SIG-M5 treated with dmso at 0.1 percent for 504 hours (cell line): Measurements from ENCODE around the gene BLVRB.
"Not testable (repeated sequence)": the region's sequence is repeated elsewhere in the genome, so short reads cannot be mapped to it uniquely, and the experiment has no call there.

ENCODE experiments used
- DNase-seq: peaks from one replicate; lab custom pipeline; 2025; ENCODE audit not compliant: unreplicated experiment; lab: John Stamatoyannopoulos, UW

BLVRB gene

DNA sequence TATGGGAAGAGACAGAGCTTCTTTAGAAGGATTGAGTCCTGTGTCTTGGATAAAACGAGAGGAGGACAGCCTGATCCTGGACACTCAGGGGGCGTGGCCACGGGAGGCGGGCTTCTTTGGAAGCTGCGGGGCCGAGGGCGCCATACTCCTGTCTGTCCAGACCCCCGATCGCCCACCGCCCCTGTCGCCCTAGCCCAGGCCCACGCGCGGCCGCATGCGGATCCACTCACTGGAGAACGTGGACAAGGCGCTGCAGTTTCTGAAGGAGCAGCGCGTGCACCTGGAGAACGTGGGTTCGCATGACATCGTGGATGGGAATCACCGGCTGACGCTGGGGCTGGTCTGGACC, 24.3 kb upstream of the BLVRB start:
- no peak for DNase-seq

DNA sequence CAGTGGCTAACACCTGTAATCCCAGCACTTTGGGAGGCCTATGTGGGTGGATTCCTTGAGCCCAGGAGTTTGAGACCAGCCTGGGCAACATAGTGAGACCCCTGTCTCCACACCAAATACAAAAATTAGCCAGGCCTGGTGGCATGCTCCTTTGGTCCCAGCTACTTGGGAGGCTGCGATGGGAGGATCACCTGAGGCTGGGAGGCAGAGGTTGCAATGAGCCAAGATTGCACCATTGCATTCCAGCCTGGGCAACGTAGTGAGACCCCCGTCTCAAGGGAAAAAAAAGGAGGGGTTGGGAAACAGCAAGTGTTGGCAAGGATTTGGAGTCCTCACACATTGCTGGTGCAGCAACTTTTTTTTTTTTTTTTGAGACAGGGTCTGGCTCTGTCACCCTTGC, 20.5 kb upstream of the BLVRB start:
- DNase-seq = no peak

DNA sequence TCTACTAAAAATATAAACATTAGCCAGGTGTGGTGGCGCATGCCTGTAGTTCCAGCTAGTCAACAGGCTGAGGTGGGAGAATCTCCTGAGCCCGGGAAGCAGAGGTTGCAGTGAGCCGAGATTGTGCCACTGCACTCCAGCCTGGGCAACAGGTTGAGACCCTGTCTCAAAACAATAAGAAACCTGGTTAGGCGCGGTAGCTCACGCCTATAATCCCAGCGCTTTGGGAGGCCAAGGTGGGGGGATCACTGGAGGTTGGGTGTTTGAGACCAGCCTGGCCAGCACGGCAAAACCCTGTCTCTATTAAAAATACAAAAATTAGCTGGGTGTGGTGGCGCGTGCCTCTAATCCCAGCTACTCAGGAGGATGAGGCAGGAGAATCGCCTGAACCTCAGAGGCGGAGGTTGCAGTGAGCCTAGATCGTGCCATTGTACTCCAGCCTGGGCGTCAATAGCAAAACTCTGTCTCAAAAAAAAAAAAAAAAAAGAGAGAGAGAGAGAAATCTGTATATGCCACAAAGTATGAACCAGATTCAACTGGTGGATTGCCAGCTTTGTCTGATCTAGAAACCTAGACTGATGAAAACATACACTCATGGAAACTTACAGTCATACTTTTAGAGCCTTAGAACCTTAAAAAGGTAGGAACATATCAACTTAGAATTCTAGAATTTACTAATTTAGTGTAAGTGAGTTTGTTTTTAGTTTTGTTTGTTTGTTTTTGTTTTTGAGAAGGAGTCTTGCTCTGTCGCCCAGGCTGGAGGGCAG, 10.5 kb upstream of the BLVRB start:
- DNase-seq = not testable (repeated sequence)

DNA sequence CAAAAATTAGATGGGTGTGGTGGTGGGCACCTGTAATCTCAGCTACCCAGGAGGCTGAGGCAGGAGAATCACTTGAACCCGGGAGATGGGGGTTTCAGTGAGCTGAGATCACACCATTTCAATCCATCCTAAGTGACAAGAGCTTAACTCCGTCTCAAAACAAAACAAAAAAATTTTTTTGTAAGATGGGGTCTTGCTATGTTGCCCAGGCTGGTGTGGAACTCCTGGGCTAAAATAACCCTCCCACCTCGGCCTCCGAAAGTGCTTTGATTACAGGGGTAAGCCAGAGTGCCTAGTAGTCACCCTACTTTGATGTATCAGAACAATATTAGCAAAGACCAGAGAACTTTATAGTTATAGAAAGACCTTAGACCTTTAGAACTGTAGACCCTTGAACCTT, 9.2 kb upstream of the BLVRB start:
- DNase-seq = no peak

DNA sequence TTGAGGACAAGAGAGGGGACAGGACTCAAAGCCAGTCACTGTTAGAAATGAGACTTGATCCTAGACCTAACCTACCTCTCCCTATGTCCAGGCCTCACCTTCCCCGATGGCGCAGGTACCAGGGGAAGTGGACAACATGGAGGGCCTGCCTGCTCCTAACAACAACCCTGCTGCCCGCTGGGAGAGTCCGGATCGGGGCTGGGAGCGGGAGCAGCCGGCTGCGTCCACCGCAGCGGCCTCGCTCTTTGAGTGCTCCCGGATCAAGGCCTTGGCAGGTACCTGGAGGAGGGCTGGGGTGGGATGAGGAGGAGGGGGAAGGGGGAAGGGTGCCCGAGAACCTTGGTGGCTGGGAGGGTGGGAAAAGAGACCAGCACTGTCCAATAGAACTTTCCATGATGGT, 7.0 kb upstream of the BLVRB start:
- no peak for DNase-seq

DNA sequence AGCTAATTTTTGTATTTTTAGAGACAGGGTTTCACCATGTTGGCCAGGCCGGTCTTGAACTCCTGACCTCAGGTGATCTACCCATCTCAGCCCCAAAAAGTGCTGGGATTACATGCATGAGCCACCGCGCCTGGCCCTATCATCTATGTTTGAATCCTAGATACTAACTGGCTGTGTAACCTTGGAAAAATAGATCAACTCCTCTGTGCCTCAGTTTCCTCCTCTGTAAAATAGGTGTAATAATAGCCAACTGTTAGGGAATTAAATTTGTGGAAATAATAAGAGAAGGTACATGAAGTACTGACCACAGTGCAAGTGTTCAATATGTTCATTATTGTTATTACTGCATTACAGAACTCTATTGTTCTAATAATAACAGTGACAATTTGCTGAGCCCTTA, 5.6 kb upstream of the BLVRB start:
- no peak for DNase-seq

DNA sequence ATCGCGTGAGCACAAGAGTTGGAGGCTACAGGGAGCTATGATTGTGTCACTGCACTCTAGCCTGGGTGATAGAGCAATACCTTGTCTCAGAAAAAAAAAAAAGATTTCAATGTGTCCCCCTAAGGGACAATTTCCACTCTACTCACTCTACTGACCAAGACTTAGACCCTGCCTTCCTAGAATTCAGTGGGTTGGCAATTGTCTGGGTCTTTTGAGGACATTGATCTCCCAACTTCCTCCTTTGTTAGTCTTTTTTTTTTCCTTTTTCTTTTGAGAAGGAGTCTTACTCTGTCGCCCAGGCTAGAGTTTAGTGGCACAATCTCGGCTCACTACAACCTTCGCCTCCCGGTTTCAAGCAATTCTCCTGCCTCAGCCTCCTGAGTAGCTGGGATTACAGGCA, 3.5 kb upstream of the BLVRB start:
- peak; percentile 6 for DNase-seq

DNA sequence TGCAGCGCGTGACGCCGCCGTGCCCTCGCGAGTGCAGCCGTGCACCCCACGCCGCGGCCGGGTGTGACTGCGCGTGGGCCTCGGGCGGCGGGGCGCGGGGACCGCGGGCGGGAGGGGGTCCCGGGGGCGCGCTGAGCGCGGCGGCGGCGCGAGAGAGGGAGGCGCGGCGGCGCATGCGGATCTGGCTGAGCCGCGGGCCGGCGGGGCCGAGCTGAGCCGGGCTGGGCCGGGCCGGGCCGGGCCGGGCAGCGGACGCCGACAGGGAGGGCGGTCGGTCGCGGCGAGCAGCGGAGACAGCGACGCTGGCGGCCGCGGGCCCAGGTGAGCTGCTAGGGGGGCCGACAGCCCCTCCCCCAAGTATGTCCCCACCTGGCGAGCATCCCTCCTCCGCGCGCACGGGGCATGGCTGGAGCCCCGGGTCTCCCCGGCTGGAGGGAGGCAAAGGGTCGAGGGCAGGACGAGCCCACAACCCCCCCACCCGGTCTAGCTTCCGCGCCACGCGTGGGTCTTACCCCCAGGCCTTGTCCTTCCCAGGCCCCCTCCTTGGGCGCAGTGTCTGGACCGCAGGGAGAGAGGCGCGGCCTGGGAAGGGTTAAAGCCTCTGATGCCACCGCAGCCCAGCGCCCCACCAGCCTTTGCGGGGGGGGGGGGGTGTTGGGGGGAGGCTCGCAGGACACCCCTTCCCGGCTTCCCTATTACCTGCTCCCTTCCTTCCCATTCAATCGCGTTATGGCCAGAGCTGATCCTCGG, 1.6 kb upstream of the BLVRB start, which contains the start of gene SPTBN4:
TSS of gene SPTBN4 (plus strand) at position 17 of the 750 bp plus-strand sequence. CDS start 5,621 bp downstream, outside the sequence.
- DNase-seq = no peak

DNA sequence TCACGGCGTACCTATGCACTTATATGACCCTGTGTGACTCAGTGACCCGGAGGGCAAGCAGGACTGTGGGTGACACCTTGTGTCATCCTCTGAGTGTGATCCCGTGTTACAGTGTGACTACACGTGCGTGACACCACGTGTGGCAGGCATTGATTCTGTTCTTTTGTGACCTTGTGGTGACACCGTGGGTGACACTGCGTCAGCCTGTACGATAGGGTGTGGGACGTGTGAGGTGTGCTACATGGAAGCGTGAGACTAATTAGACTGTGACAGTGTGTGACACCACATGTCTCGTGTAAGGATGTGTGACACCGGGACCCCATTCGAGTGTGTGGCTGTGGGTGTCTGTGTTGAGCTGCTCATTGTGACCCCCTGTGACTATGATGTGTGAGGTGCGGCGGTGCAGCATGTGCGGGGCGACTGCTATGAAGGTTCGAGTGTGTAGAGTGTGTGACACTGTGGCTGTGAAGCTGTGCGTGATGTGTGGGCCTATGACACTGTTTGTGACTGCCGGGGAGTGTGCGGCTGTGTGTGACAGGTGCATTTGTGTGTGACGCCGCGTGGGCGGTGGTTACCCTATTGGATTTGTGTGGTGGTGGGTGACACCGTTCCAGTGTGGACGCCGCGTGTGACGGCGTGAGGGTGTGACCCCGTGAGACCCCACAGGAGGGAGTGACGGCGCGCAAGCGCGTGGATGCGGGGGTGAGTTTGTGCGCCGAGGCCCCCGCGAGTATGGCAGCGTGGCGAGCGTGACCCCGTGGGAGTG, 857 bp upstream of the BLVRB start:
- no peak for DNase-seq

DNA sequence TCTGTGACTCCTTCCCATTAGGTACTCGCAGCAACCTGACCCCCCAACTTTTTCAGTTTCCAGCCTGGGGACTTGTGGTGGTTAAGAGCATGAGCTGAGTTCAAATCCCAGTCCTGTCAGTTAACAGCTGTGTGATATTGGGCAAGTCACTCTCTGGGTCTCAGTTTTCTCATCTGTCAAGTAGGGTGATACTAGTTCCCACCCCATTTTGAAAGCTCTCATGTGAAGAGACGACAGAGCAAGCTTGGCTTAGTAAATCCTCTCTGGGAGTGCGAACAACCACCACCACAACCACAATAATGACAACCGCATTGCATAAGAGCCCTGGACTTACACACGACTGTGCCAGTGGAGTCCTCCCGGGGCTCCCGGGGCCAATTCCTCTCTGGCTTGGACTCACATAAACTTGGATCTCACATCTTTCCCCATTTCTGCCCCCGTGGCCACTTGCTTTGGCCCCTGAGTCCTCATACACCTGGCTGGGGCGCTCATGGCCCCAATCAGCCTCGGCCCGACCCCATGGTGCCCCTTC, 454 bp downstream of the BLVRB start:
- DNase-seq = peak; percentile 93

DNA sequence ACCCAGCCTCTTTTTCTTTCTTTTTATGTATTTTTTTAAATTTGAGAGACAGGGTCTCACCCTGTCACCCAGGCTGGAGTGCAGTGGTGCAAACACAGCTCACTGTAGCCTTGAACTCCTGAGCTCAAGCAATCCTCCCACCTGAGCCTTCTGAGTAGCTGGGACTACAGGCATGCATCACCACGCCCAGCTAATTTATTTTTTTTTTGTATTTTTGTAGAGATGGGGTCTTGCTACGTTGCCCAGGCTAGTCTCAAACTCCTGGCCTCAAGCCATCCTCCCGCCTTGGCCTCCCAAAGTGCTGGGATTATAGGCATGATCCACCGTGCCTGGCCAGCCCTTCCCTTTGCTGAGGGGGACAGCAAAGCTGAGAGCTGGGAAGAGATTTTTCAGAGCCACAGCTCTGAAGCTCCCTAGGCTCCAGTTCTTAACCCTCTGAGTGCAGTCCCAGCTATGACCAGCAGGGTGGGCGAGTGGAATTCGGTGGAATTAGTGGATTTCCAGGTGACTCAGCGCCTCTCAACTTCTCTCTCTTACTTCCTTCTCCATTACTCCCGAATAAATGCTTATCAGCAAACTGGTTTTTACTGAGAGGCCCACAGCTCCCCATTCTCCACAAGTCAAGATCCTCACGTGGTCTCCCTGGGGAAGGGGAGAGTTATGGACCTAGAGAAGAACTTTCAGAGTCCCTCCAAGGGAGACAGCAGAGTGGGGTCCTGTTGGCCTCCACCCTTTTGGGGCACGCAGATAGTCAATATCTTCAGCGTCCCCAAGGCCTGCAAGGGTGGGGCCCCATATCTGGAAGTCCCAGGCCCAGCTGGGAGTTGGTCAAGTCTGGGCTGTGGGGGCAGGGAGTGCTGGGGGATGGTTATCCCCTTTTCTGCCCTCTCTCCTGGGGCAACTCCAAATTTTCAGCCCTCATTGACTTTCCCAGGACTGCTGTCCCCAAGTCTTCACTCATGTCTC, 1.2 kb downstream of the BLVRB start:
- peak; percentile 72 for DNase-seq

DNA sequence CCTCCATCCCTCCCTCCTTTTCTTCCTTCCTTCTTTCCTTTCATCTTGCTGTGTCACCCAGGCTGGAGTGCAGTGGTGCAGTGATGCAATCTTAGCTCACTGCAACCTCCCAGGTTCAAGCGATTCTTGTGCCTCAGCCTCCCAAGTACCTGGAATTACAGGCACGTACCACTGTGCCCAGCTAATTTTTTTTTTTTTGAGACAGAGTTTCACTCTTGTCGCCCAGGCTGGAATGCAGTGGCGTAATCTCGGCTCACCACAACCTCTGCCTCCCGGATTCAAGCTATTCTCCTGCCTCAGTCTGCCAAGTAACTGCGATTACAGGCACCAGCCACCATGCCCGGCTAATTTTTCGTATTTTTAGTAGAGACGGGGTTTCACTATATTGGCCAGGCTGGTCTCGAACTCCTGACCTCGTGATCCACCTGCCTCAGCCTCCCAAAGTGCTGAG, 1.9 kb downstream of the BLVRB start:
- not testable (repeated sequence) for DNase-seq

DNA sequence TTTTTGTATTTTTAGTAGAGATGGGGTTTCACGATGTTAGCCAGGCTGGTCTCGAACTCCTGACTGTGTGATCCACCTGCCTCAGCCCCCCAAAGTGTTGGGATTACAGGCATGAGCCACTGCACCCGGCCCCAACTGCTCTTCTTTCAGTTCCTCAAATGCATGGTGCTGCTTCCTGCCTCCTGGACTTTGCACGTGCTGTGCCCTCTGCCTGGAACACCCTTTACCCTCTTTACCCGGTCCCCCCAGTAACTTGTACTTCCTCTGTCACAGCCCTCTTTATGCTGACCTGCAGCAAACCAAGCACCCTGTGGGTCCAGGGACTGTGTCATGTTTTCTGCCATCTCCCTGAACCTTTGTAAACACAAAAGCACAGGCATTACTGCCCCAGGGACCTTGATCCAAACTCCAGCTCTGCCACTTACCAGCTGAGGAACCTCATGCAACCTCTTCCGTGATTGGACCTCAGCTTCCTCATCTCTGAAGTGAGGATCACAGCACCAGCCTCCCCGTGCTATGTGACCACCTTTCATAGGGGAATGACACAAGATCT, 3.8 kb downstream of the BLVRB start:
- DNase-seq = peak; percentile 87

DNA sequence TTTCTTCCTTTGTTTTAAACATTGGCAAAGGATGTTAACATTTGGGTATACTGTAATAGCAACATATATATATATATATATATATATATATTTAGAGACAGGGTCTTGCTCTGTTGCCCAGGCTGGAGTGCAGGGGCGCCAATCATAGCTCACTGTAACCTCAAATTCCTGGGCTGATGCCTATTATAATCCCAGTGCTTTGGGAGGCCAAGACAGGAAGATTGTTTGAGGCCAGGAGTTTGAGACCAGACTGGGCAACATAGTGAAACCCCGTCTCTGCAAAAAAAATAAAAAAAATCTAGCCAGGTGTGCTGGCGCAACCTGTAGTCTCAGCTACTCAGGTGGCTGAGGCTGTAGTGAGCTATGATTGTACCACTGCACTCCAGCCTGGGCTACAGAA, 5.4 kb downstream of the BLVRB start:
- DNase-seq = no peak

DNA sequence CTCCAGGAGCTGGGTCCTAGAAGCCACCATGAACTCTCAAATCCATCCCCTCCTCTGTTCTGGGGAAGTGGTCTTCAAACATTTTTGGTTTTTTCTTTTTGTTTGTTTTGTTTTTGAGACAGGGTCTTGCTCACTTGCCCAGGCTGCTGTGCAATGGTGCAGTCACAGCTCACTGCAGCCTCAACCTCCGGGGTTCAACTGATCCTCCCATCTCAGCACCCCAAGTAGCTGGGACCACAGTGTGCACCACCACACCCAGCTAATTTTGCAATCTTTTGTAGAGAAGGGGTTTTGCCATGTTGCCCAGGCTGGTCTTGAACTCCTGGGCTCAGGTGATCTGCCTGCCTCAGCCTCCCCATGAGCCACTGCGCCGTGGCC, 7.0 kb downstream of the BLVRB start:
- DNase-seq = no peak

DNA sequence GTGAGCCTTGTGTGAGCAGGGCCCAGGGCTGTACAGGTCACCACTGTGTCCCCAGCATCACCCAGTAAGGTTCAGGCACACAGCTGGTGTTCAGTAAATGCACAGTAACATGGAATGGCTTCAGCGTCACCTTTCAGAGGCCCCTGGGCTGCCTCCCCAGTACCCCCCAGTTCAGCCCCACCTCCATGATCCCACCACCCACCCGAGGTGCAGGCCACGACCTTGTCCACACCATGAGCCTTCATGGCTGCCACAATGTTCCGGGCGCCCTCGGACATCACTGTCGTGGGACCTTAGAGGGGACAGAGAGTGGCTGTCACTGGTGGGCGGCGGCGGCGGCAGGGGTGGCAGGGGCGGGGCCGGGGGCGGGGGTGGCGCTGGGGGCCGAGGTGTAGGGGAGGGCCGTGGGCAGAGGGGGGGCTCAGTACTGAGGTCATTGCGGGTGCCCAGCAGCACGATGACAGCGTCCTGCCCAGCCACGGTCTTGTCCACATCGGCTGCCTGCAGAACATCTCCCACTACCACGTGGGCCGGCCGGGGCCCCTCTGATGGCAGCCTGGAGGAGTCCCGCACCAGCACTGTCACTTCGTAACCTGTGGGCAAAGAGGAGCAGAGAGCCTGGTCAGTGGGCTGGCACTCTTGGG, 7.5 kb downstream of the BLVRB start:
- no peak for DNase-seq

DNA sequence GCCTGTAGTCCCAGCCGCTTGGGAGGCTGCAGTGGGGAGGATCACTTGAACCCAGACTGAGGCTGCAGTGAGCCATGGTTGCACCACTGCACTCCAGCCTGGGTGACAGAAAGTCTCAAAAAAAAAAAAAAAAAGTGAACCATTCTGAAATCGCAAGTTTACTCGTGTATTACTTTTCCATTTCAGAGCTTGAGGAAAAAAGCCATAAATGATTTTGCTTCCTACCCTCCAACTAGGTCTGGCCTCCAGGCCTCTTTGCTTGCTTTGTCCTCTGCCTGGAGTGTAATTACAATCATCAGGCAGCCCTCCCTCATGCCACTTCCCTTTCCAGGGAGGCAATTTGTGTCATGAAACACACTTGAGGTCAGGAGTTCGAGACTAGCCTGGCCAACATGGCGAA, 8.5 kb downstream of the BLVRB start:
- no peak for DNase-seq

DNA sequence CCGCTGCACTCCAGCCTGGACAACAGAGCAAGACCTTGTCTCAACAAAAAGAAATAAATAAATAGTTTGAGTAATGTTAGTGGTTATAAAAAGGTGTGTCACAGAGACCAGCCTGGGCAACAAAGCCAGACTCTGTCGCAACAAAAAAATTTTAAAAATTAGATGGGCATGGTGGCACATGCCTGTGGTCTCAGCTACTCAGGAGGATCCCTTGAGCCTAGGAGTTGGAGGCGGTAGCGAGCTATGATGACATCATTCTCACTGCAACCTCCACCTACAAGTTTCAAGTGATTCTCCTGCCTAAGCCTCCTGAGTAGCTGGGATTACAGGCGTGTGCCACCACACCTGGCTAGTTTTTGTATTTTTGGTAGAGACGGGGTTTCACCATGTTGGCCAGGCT, 11.6 kb downstream of the BLVRB start:
- DNase-seq = not testable (repeated sequence)

DNA sequence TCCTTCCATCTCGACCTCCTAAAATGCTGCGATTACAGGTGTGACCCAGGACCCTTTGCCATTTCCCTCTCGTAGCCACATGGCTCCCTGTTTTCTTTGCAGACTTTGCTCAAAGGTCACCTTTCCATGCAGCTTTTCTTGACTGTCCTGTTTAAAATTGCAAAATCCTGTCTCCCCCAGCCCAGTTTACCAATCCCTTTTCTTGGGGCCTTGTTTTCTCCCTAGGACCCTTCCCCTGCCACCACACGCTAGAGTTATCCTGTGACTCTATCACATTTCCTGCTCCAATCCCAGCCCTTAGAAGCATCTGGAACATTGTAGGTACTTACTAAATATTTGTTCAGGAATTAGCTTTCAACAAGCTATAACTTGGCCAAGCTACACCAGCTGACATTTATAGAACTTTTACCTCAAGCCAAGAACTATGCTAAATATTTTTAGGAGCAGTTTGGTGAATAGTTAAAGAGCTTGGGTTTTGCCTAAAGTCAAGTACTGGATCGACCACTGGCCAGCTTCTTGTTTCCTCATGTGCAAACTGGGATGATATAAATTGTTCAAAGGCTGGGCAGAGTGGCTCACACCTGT, 12.3 kb downstream of the BLVRB start:
- DNase-seq = no peak
